Heart right ventricle (tissue), 16 donors: Measurements from ENCODE around the gene AP5S1. TPM values are rescaled to one million over a fixed set of nuclear protein-coding genes. Genes with fewer than 3 reads are reported as not detected.
"Not testable (repeated sequence)": the region's sequence is repeated elsewhere in the genome, so short reads cannot be mapped to it uniquely, and the experiment has no call there.

Experiments used
- ATAC-seq, 8 donors: fragments of 200-7000 bp; cut with Tn5 transposase; one replicate each; pipeline ENCODE4 v1.9.1; 2020; ENCODE audit warnings: mild to moderate bottlenecking in 8 of 8, moderate library complexity in 8 of 8, moderate number of reproducible peaks in 1 of 8
- DNase-seq, 2 donors: peaks; one replicate each; pipeline ENCODE4 v3.0.0-alpha.2; 2020
- H3K27ac ChIP-seq, 10 donors: fragments of 200-600 bp; sonication (generic) in 2 of 10; one replicate each; pipeline versions ENCODE4 v1.5.0 to v1.8.0; 2020 to 2022; ENCODE audit warnings: mild to moderate bottlenecking in 3 of 10
- H3K27me3 ChIP-seq, 7 donors: fragments of 200-600 bp; one replicate each; pipeline ENCODE4 v1.8.0; 2021 to 2022; ENCODE audit warnings: mild to moderate bottlenecking in 2 of 7
- H3K36me3 ChIP-seq, 9 donors: fragments of 200-600 bp; sonication (generic) in 1 of 9; one replicate each; pipeline versions ENCODE4 v1.5.0 to v1.8.0; 2020 to 2022; ENCODE audit warnings: mild to moderate bottlenecking in 2 of 9
- H3K4me1 ChIP-seq, 9 donors: fragments of 200-600 bp; sonication (generic) in 1 of 9; one replicate each; pipeline versions ENCODE4 v1.5.0 to v1.8.0; 2020 to 2022; ENCODE audit warnings: mild to moderate bottlenecking in 4 of 9
- H3K4me3 ChIP-seq, 10 donors: fragments of 200-600 bp; sonication (generic) in 2 of 10; one replicate each; pipeline versions ENCODE4 v1.5.0 to v1.8.0; 2020 to 2022; ENCODE audit warnings: mild to moderate bottlenecking in 7 of 10, moderate library complexity in 2 of 10
- H3K9me3 ChIP-seq, 11 donors: fragments of 200-600 bp in 10 of 11; sonication (generic) in 2 of 11; one replicate each; pipeline versions ENCODE4 v1.5.0 to v1.8.0; 2013 to 2022; ENCODE audit warnings: mild to moderate bottlenecking in 2 of 11, control low read depth in 1 of 11, moderate library complexity in 1 of 11
- CTCF ChIP-seq, 9 donors: fragments of 200-600 bp; sonication (generic) in 2 of 9; IDR thresholded peaks; one replicate each; pipeline versions ENCODE4 v1.5.0 to v1.8.0; 2021 to 2022; ENCODE audit warnings: antibody characterized with exemption in 9 of 9, mild to moderate bottlenecking in 5 of 9, moderate library complexity in 1 of 9
- WGBS, 2 donors: extraction: QIAGEN DNeasy Blood & Tissue Kit; methylation state at CpG; one replicate each; pipeline ENCODE4 v1.1.7; 2013; ENCODE audit warnings: inconsistent platforms in 1 of 2; 5-methylcytosine and 5-hydroxymethylcytosine counted together
- intact Hi-C, 10 donors: fragments of 100-400 bp; cut with DNase I; formaldehyde crosslinking; loops; one replicate each; pipeline versions ENCODE4 v1.11.1 to v1.14.2; 2022
- polyA plus RNA-seq, 2 donors: library from polyadenylated mRNA; stranded (reverse); fragments of 200-250 nt; gene quantifications; one replicate each; pipeline ENCODE4 v1.2.3, GENCODE V29; 2013
- total RNA-seq, 10 donors: library from RNA; stranded (reverse); fragmentation: NEBNext Ultra II Directional in 3 of 10; extraction: Animal tissue kit (Norgen Biotek cat#: 25700) in 3 of 10; gene quantifications; one replicate each; pipeline versions ENCODE4 v1.2.1 to v1.2.4, GENCODE V29; 2021 to 2023
- donor health status: Arrhythmogenic right ventricular cardiomyopathy.
- donor health status: ischemic (EF 13 %, LVEDD 7.1; RV severe dilation, severe dysfunction).
- donor health status: healthy with polysubstance abuse.
- donor health status: DM: no; HTN: yes; CAD: no.
- donor health status: DM: no; HTN: no; CAD: no.
- donor health status: ischemic (EF 25% LVEDD 6.9; RV normal size, moderate dysfunction).
- donor health status: ischemic (EF 25% LVEDD 5.7; RV mildly dilated, moderate dysfunction).
- donor health status: healthy.
- donor health status: DM: yes; HTN: yes; CAD: no.
- donor health status: Ischemic cardiomyopathy.
- donor health status: ischemic (EF 35%, LVEDD 5.7; RV mildly dilated, moderate dysfunction).
- donor health status: nonischemic (EF 11% LVEDD 7.7; RV severe dilation, severe dysfunction).
- donor health status: DM: yes; HTN: yes; CAD: no.
- donor health status: PGD.
- donor health status: ischemic (EF 29% LVEDD 5.4; RV normal size, mild dysfunction).
- donor health status: nonischemic (EF 23%, LVEDD 6.1; RV moderate dilation, normal function).

The AP5S1 gene
- total and polyA plus RNA-seq, 12 donors = 7.2 to 17.5 (median 14.5) TPM

DNA sequence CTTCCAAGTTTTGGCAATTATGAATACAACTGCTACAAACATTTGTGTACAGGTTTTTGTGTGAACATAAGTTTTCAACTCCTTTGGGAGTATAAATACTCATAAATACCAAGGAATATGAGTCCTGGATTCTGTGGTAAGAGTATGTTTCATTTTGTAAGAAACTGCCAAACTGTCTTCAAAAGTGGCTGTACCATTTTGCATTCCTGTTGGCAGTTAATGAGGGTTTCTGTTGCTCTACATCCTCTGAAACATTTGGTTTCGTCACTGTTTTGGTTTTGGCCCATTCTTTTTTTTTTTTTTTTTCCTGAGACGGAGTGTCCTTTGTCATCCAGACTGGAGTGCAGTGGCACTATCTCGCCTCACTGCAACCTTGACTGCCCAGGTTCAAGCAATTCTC, 8.5 kb downstream of the AP5S1 start:
- no peak for DNase-seq
- intact Hi-C loops = no loop called here
- H3K4me3 ChIP-seq = no peak overlapping the region

DNA sequence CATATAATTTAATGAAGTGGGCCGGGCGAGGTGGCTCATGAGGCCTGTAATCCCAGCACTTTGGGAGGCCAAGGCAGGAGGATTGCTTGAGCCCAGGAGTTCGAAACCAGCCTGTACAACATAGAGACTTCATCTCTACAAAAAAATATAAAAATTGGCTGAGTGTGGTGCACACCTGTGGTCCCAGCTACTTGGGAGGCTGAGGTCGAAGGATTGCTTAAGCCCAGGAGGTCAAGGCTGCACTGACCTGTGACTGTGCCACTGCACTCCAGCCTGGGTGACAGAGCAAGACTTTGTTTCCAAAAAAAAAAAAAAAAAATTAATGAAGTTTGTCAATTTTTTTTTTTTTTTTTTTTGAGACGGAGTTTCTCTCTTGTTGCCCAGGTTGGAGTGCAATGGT, 9.5 kb downstream of the AP5S1 start:
- DNase-seq, intact Hi-C loops: not testable (repeated sequence)

More for the DNA sequence above, 8.5 kb downstream of the AP5S1 start:
- no peaks in the 10 kb centered on the region for H3K9me3 ChIP-seq
- no peak overlapping the region for H3K27ac ChIP-seq
- H3K27me3 ChIP-seq = no peaks in the 10 kb centered on the region
- ATAC-seq = no peak
- peaks cover 0 to 53% (median 1%) of the 10 kb centered on the region in 9 donors for H3K36me3 ChIP-seq
- H3K4me1 ChIP-seq = peaks cover 0 to 19% (median 7%) of the 10 kb centered on the region in 9 donors
- WGBS, 2 donors = 95 to 98% methylated on average over 3 of the region's 3 CpGs
- TF ChIP-seq CTCF (IDR thresholded peaks at IDR 0.05) = no peak

GRCh38 chr20:3836132-3836531, 15.8 kb downstream of the AP5S1 start:
- WGBS, 2 donors = 99% methylated on average over 4 of the region's 4 CpGs
- no peaks in the 10 kb centered on the region for H3K9me3 ChIP-seq
- peaks cover 0 to 6% (median 0%) of the 10 kb centered on the region in 9 donors for H3K36me3 ChIP-seq
- ATAC-seq (no peak), DNase-seq (no peak)
- intact Hi-C loops = no loop called here
- H3K27ac ChIP-seq = no peak overlapping the region
- no peak overlapping the region for H3K4me3 ChIP-seq
- H3K27me3 ChIP-seq = no peaks in the 10 kb centered on the region
- peaks cover 0 to 15% (median 0%) of the 10 kb centered on the region in 9 donors for H3K4me1 ChIP-seq
- no peak for TF ChIP-seq CTCF (IDR thresholded peaks at IDR 0.05)

More for the DNA sequence above, 9.5 kb downstream of the AP5S1 start:
- not testable (repeated sequence) for H3K4me3 ChIP-seq, ATAC-seq, H3K27ac ChIP-seq, H3K9me3 ChIP-seq, H3K27me3 ChIP-seq
- peaks cover 0 to 43% (median 0%) of the 10 kb centered on the region in 9 donors for H3K36me3 ChIP-seq
- 95 to 97% methylated on average over 5 of the region's 5 CpGs for WGBS, 2 donors
- peaks cover 0 to 17% (median 7%) of the 10 kb centered on the region in 9 donors for H3K4me1 ChIP-seq

DNA sequence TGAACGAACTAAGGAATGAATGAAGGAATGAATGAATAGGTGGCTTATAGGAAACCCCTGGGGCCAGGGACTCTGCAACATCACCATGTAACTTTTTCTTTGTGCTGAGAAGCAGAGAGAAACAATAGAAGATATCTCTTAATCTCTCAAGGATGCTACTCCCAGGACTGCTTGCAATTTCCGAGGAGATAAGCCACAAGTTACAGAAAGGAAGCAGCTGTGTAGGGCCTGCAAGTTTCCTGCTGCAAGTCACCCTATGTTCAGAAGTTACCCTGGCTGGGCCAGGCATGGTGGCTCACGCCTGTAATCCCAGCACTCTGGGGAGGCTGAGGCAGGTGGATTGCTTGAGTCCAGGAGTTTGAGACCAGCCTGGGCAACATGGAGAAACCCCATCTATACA, 19.0 kb downstream of the AP5S1 start:
- intact Hi-C loops = no loop called here
- ATAC-seq = peak in 2 of 8 donors; percentile 50 to 60
- 60 to 67% methylated on average over 3 of the region's 3 CpGs for WGBS, 2 donors

DNA sequence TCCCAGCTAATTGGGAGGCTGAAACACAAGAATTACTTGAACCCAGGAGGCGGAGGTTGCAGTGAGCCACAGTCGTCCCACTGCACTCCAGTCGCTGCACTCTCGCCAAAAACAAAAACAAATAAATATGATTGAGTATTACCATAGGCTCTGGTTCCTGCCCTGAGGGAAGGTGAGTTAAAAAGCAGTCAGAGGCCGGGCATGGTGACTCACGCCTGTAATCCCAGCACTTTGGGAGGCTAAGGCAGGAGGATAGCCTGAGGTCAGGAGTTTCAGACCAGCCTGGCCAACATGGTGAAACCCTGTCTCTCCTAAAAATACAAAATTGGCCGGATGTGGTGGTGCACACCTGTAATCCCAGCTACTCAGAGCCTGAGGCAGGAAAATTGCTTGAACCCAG, 19.9 kb downstream of the AP5S1 start:
- DNase-seq, ATAC-seq, H3K4me3 ChIP-seq, intact Hi-C loops, H3K36me3 ChIP-seq, H3K9me3 ChIP-seq, H3K27ac ChIP-seq, H3K27me3 ChIP-seq: not testable (repeated sequence)
- H3K4me1 ChIP-seq = peaks cover 0 to 24% (median 9%) of the 10 kb centered on the region in 9 donors
- WGBS, 2 donors = 93 to 96% methylated on average over 7 of the region's 7 CpGs

More for the DNA sequence above, 19.0 kb downstream of the AP5S1 start:
- Histone ChIP-seq H3K36me3 (peaks cover 0 to 6% (median 0%) of the 10 kb centered on the region in 9 donors), H3K27me3 (no peaks in the 10 kb centered on the region), H3K4me1 (peaks cover 0 to 24% (median 9%) of the 10 kb centered on the region in 9 donors), H3K4me3 (no peak overlapping the region), H3K27ac (peak overlapping the region in 1 of 10 donors; percentile 69), H3K9me3 (no peaks in the 10 kb centered on the region)
- DNase-seq = no peak
- TF ChIP-seq CTCF (IDR thresholded peaks at IDR 0.05) = no peak
